H9 (cell line): Measurements from ENCODE around the gene KCNAB1. TPM values are rescaled to one million over a fixed set of nuclear protein-coding genes. Genes with fewer than 3 reads are reported as not detected.

Experiments
- DNase-seq: peaks from one replicate; pipeline ENCODE4 v3.0.0-alpha.2; 2017
- H2AFZ ChIP-seq: one replicate; pipeline ENCODE4 v1.6.1; 2013; ENCODE audit warnings: mild to moderate bottlenecking, low read length, control low read depth, moderate library complexity
- H2AK5ac ChIP-seq: 2 replicates; pipeline ENCODE4 v1.6.1; 2013; ENCODE audit warnings: low read length, control low read depth, mixed read lengths; ENCODE audit not compliant: insufficient read length
- H2BK120ac ChIP-seq: one replicate; pipeline ENCODE4 v1.6.1; 2013; ENCODE audit warnings: low read depth, mild to moderate bottlenecking, low read length, control low read depth, inconsistent platforms; ENCODE audit not compliant: poor library complexity, severe bottlenecking
- H2BK12ac ChIP-seq: 2 replicates; pipeline ENCODE4 v1.6.1; 2013; ENCODE audit warnings: low read length, control low read depth, mixed read lengths, low read depth; ENCODE audit not compliant: insufficient read length
- H2BK15ac ChIP-seq: 2 replicates; pipeline ENCODE4 v1.6.1; 2013; ENCODE audit warnings: low read depth, low read length, control low read depth
- H2BK20ac ChIP-seq: one replicate; pipeline ENCODE4 v1.6.1; 2013; ENCODE audit warnings: low read depth, mild to moderate bottlenecking, low read length, control low read depth, inconsistent platforms; ENCODE audit not compliant: poor library complexity, severe bottlenecking
- H2BK5ac ChIP-seq: 2 replicates; pipeline ENCODE4 v1.6.1; 2013; ENCODE audit warnings: low read length, control low read depth, mixed read lengths; ENCODE audit not compliant: insufficient read length
- H3K14ac ChIP-seq: 2 replicates; pipeline ENCODE4 v1.6.1; 2013; ENCODE audit warnings: low read length, control low read depth; ENCODE audit not compliant: insufficient read depth
- H3K18ac ChIP-seq: 2 replicates; pipeline ENCODE4 v1.6.1; 2013; ENCODE audit warnings: low read depth, mild to moderate bottlenecking, mixed read lengths, low read length, control low read depth; ENCODE audit not compliant: insufficient read length
- H3K23ac ChIP-seq: 2 replicates; pipeline ENCODE4 v1.6.1; 2013; ENCODE audit warnings: low read length, control low read depth, mixed read lengths, low read depth; ENCODE audit not compliant: insufficient read length
- H3K23me2 ChIP-seq: 2 replicates; pipeline ENCODE4 v1.6.1; 2013; ENCODE audit warnings: low read depth, mild to moderate bottlenecking, mixed read lengths, low read length, control low read depth; ENCODE audit not compliant: insufficient read length, poor library complexity, severe bottlenecking
- H3K27ac ChIP-seq: 2 replicates; pipeline ENCODE4 v1.5.1; 2013; ENCODE audit warnings: low read length, control low read depth, mixed read lengths, low read depth; ENCODE audit not compliant: insufficient read length
- H3K27me3 ChIP-seq: 2 replicates; pipeline ENCODE4 v1.6.1; 2013; ENCODE audit warnings: low read length, control low read depth, inconsistent platforms; ENCODE audit not compliant: insufficient read depth
- H3K4ac ChIP-seq: 2 replicates; pipeline ENCODE4 v1.6.1; 2013; ENCODE audit warnings: low read depth, mild to moderate bottlenecking, control low read depth, inconsistent platforms, low read length, moderate library complexity
- H3K4me1 ChIP-seq: 2 replicates; pipeline ENCODE4 v1.6.1; 2013; ENCODE audit warnings: low read length, control low read depth, inconsistent platforms; ENCODE audit not compliant: insufficient read depth
- H3K4me2 ChIP-seq: 2 replicates; pipeline ENCODE4 v1.6.1; 2013; ENCODE audit warnings: low read length, control low read depth, mixed read lengths; ENCODE audit not compliant: insufficient read length, insufficient read depth
- H3K56ac ChIP-seq: 2 replicates; pipeline ENCODE4 v1.6.1; 2013; ENCODE audit warnings: low read depth, mild to moderate bottlenecking, mixed read lengths, low read length, control low read depth; ENCODE audit not compliant: insufficient read length
- H3K79me1 ChIP-seq: 2 replicates; pipeline ENCODE4 v1.6.1; 2013; ENCODE audit warnings: low read depth, mild to moderate bottlenecking, moderate library complexity, low read length, control low read depth, inconsistent platforms; ENCODE audit not compliant: insufficient read depth, poor library complexity, severe bottlenecking
- H3K79me2 ChIP-seq: 2 replicates; pipeline ENCODE4 v1.6.1; 2013; ENCODE audit warnings: low read length, control low read depth, inconsistent platforms; ENCODE audit not compliant: insufficient read depth
- H3K9ac ChIP-seq: 2 replicates; pipeline ENCODE4 v1.6.1; 2013; ENCODE audit warnings: low read length, control low read depth, mixed read lengths; ENCODE audit not compliant: insufficient read length; ENCODE audit errors: extremely low read depth
- H3K9me3 ChIP-seq: one replicate; pipeline ENCODE4 v1.6.1; 2013; ENCODE audit warnings: low read depth, low read length, inconsistent platforms; ENCODE audit not compliant: control insufficient read depth
- H3T11ph ChIP-seq: one replicate; pipeline ENCODE4 v1.6.1; 2013; ENCODE audit warnings: mild to moderate bottlenecking, low read length, control low read depth, inconsistent platforms
- H4K20me1 ChIP-seq: one replicate; pipeline ENCODE4 v1.6.1; 2013; ENCODE audit not compliant: control insufficient read depth, insufficient read length, insufficient read depth
- H4K5ac ChIP-seq: 2 replicates; pipeline ENCODE4 v1.6.1; 2013; ENCODE audit warnings: low read depth, mild to moderate bottlenecking, mixed read lengths, low read length, control low read depth; ENCODE audit not compliant: insufficient read length
- H4K8ac ChIP-seq: replicated peaks from 2 replicates; pipeline ENCODE4 v1.6.1; 2013; ENCODE audit warnings: low read length, control low read depth, mixed read lengths, low read depth; ENCODE audit not compliant: insufficient read length
- H4K91ac ChIP-seq: 2 replicates; pipeline ENCODE4 v1.6.1; 2013; ENCODE audit warnings: low read depth, mild to moderate bottlenecking, moderate library complexity, mixed read lengths, low read length, control low read depth; ENCODE audit not compliant: insufficient read length
- H3K27ac Mint-ChIP-seq, 3 experiments: 2 replicates in 2 of 3; 3 replicates in 1 of 3; pipeline ENCODE4 v1.8.0; 2020 to 2021; ENCODE audit warnings: mixed read lengths in 3 of 3, mild to moderate bottlenecking in 1 of 3, moderate library complexity in 1 of 3
- H3K27me3 Mint-ChIP-seq: 2 replicates; pipeline ENCODE4 v1.8.0; 2021; ENCODE audit warnings: low read depth, mild to moderate bottlenecking, moderate library complexity, mixed read lengths
- H3K36me3 Mint-ChIP-seq, 3 experiments: 2 replicates in 2 of 3; 3 replicates in 1 of 3; pipeline ENCODE4 v1.8.0; 2020 to 2021; ENCODE audit warnings: low read depth in 3 of 3, mixed read lengths in 3 of 3; ENCODE audit not compliant: insufficient read depth in 1 of 3
- H3K4me1 Mint-ChIP-seq, 2 experiments: 2 replicates each; pipeline ENCODE4 v1.8.0; 2020; ENCODE audit warnings: mixed read lengths in 2 of 2
- H3K4me3 Mint-ChIP-seq, 2 experiments: 2 replicates in 1 of 2; 3 replicates in 1 of 2; pipeline ENCODE4 v1.8.0; 2020 to 2021; ENCODE audit warnings: mild to moderate bottlenecking in 2 of 2, mixed read lengths in 2 of 2, moderate library complexity in 1 of 2
- H3K9me3 Mint-ChIP-seq, 2 experiments: 2 replicates in 1 of 2; 3 replicates in 1 of 2; pipeline ENCODE4 v1.8.0; 2020; ENCODE audit warnings: mild to moderate bottlenecking in 2 of 2, mixed read lengths in 2 of 2, moderate library complexity in 1 of 2
- WGBS: extraction: QIAGEN DNeasy Blood & Tissue Kit; methylation state at CpG from one replicate; pipeline ENCODE4 v1.1.7; 2013; ENCODE audit warnings: missing lambda C conversion rate, low lambda C conversion rate, mixed read lengths; ENCODE audit not compliant: insufficient read length; ENCODE audit errors: extremely low coverage; 5-methylcytosine and 5-hydroxymethylcytosine counted together
- total RNA-seq: library from RNA; stranded (reverse); gene quantifications from 2 replicates; pipeline ENCODE4 v1.2.1, GENCODE V29; 2021
- TF ChIP-seq, protein P1 (sequence below): fragments of 200-600 bp; sonication (generic); conservative IDR thresholded peaks from 3 replicates; pipeline ENCODE4 v1.8.0; 2021; ENCODE audit warnings: antibody characterized with exemption, mild to moderate bottlenecking

The KCNAB1 gene
- total RNA-seq, 1 experiment from 2014 or later: 3.7 TPM

DNA sequence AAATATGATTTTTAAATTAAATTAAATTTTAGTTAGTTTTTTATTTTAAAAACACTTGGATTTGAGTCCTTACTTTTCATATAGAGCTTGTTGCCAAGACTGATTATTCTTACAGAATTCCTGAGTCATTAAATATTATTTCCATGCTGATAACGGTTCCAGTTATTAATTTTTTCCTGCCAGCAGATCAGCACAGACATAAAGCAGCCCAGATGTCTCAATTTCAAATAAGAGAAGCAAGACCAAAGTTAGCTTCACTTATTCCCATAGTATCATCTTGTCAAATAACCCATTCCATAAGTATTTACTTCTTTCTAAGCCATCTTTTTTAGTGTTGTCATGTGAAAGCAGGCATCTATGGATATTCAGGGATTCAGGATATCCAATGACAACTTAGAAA, 359.2 kb downstream of the KCNAB1 start:
- no peaks in the 10 kb centered on the region for H3K27me3 ChIP-seq
- no peak overlapping the region for H2AFZ ChIP-seq
- H2BK120ac ChIP-seq: no peak overlapping the region
- H3K56ac ChIP-seq: no peak overlapping the region
- Mint-ChIP-seq H3K9me3 (no peaks in the 10 kb centered on the region), H3K4me1 (peaks cover 10 to 12% of the 10 kb centered on the region in 2 experiments), H3K27ac (no peak overlapping the region), H3K4me3 (no peak overlapping the region), H3K36me3 (no peaks in the 10 kb centered on the region), H3K27me3 (no peaks in the 10 kb centered on the region)
- H3K18ac ChIP-seq: no peak overlapping the region
- no peak overlapping the region for H3K9ac ChIP-seq
- H4K8ac ChIP-seq: no peak overlapping the region
- H2BK15ac ChIP-seq: no peak overlapping the region
- H2BK20ac ChIP-seq: no peak overlapping the region
- no peak overlapping the region for H4K91ac ChIP-seq
- H3K27ac ChIP-seq: no peak overlapping the region
- H3K4ac ChIP-seq: no peak overlapping the region
- TF ChIP-seq, protein P1, sequence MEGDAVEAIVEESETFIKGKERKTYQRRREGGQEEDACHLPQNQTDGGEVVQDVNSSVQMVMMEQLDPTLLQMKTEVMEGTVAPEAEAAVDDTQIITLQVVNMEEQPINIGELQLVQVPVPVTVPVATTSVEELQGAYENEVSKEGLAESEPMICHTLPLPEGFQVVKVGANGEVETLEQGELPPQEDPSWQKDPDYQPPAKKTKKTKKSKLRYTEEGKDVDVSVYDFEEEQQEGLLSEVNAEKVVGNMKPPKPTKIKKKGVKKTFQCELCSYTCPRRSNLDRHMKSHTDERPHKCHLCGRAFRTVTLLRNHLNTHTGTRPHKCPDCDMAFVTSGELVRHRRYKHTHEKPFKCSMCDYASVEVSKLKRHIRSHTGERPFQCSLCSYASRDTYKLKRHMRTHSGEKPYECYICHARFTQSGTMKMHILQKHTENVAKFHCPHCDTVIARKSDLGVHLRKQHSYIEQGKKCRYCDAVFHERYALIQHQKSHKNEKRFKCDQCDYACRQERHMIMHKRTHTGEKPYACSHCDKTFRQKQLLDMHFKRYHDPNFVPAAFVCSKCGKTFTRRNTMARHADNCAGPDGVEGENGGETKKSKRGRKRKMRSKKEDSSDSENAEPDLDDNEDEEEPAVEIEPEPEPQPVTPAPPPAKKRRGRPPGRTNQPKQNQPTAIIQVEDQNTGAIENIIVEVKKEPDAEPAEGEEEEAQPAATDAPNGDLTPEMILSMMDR: no peak
- no peak overlapping the region for H3T11ph ChIP-seq
- H3K79me1 ChIP-seq: no peaks in the 10 kb centered on the region
- no peak overlapping the region for H3K4me2 ChIP-seq
- no peak overlapping the region for H3K23ac ChIP-seq
- H3K9me3 ChIP-seq: no peaks in the 10 kb centered on the region
- WGBS: no CpG with 5 or more reads among the region's 1 CpG
- no peaks in the 10 kb centered on the region for H3K4me1 ChIP-seq
- no peaks in the 10 kb centered on the region for H3K79me2 ChIP-seq
- no peak overlapping the region for H2AK5ac ChIP-seq
- H2BK5ac ChIP-seq: no peak overlapping the region
- no peak for DNase-seq
- H4K20me1 ChIP-seq: no peaks in the 10 kb centered on the region
- no peak overlapping the region for H2BK12ac ChIP-seq
- no peak overlapping the region for H4K5ac ChIP-seq
- no peak overlapping the region for H3K14ac ChIP-seq
- no peaks in the 10 kb centered on the region for H3K23me2 ChIP-seq
